Vein endothelial cell (primary cell): Measurements from ENCODE around the gene KIF24. TPM values are rescaled to one million over a fixed set of nuclear protein-coding genes. Genes with fewer than 3 reads are reported as not detected.

Experiments used
- small RNA-seq: library from RNA; depleted of rRNA; stranded (forward); fragments of <200 nt; gene quantifications from one replicate; pipeline ENCODE3, GENCODE V24; 2012
- total RNA-seq: library from RNA; depleted of rRNA; stranded (reverse); fragments of >200 nt; gene quantifications from 2 replicates; pipeline ENCODE4 v1.2.3, GENCODE V29; 2012

The KIF24 gene
- total RNA-seq, result 2.0 and 3.7 TPM in 2 replicates

GRCh38 chr9:34328987-34329832 lies at the start of gene KIF24, which contains the start of gene NUDT2:
TSS of gene KIF24 (minus strand) at chr9:34329268. CDS start at chr9:34311346, 17,922 bp downstream.
TSS of gene NUDT2 (plus strand) at chr9:34329569. CDS start at chr9:34339040, 9,471 bp downstream.

GRCh38 chr9:34376596-34377403 lies 47.7 kb upstream of the KIF24 start, which contains the start of gene MYORG:
TSS of gene MYORG (minus strand) at chr9:34376898. CDS start at chr9:34372943, 3,955 bp downstream.

Small RNA genes lying within 50 kb of the gene (small RNA-seq; reads per million reads assigned to genes)
- gene RNU2-50P, result not detected

Other genes with a start within 250 kb of the KIF24 start
- 28.4 and 33.1 TPM in 2 replicates for gene DCAF12, start 202.6 kb downstream of the KIF24 start, total RNA-seq
- 40.5 and 41.2 TPM in 2 replicates for gene UBAP1, start 150.2 kb downstream of the KIF24 start, total RNA-seq
- 28.6 and 34.9 TPM in 2 replicates for gene NUDT2, start 301 bp upstream of the KIF24 start, total RNA-seq
- gene MYORG, start 47.6 kb upstream of the KIF24 start, total RNA-seq, result 3.6 and 6.1 TPM in 2 replicates
- 20.6 and 26.9 TPM in 2 replicates for gene FAM219A, start 129.3 kb upstream of the KIF24 start, total RNA-seq
- gene DNAI1, start 129.5 kb upstream of the KIF24 start, total RNA-seq, result not detected in 2 replicates
- 0.29 TPM in 1 of 2 replicates, not detected in the other for gene ENHO, start 193.7 kb upstream of the KIF24 start, total RNA-seq